K562 (cell line): ENCODE data around the gene PHOSPHO1. TPM values are rescaled to one million over a fixed set of nuclear protein-coding genes. Genes with fewer than 3 reads are reported as not detected.

Source experiments
- ATAC-seq: fragments of 200-7000 bp; cut with Tn5 transposase; 3 replicates; pipeline ENCODE4 v1.9.1; 2020; ENCODE audit warnings: moderate library complexity
- BruUV-seq: library from RNA; stranded (reverse); fragments of 400-500 nt; replicated peaks from 2 replicates; lab custom pipeline; 2021; lab: Mats Ljungman, UMichigan
- CTCF ChIA-PET: fragments of 300-600 bp; formaldehyde crosslinking; extraction: SDS; loops from one replicate; lab custom pipeline; 2021; ENCODE audit warnings: low intra/inter-chr PET ratio; lab: Yijun Ruan, JAX
- POLR2A ChIA-PET: fragments of 300-600, 350-650 bp; sonication (Branson Sonifier 250); formaldehyde crosslinking; extraction: SDS; loops from one replicate; lab custom pipeline; 2021; ENCODE audit warnings: antibody characterized with exemption, inconsistent platforms; lab: Yijun Ruan, JAX
- DNase-seq, 4 experiments: peaks; one replicate each; pipeline versions ENCODE4 v3.0.0 to v3.0.0-alpha.2; 2011 to 2018; ENCODE audit warnings: low spot score in 3 of 4, mixed read lengths in 3 of 4; ENCODE audit errors: extremely low read depth in 1 of 4
- FAIRE-seq: peaks from 2 replicates; lab custom pipeline; 2011; peaks lifted over from hg19 to GRCh38; lab: Jason Lieb, UNC
- H2AFZ ChIP-seq: 2 replicates; pipeline ENCODE4 v1.6.0; 2011; ENCODE audit warnings: low read depth, low read length, control low read depth, inconsistent platforms
- H3K27ac ChIP-seq: fragments of 200-600 bp; 3 replicates; pipeline ENCODE4 v1.8.0; 2011; ENCODE audit warnings: low read depth, mild to moderate bottlenecking, control low read depth, inconsistent platforms, low read length, moderate library complexity, mixed read lengths; ENCODE audit errors: extremely low read depth
- H3K27me3 ChIP-seq, 2 experiments: fragments of 300-600 bp in 1 of 2; 2 replicates in 1 of 2; 3 replicates in 1 of 2; pipeline versions ENCODE4 v1.6.0 to v1.8.0; 2011; ENCODE audit warnings: inconsistent platforms in 2 of 2, low read length in 2 of 2, mild to moderate bottlenecking in 1 of 2, mixed read lengths in 1 of 2, moderate library complexity in 1 of 2; ENCODE audit not compliant: control insufficient read depth in 2 of 2, insufficient read depth in 2 of 2
- H3K36me3 ChIP-seq: fragments of 300-600 bp; 3 replicates; pipeline ENCODE4 v1.8.0; 2011; ENCODE audit warnings: mild to moderate bottlenecking, low read length, inconsistent platforms; ENCODE audit not compliant: control insufficient read depth, insufficient read depth
- H3K4me1 ChIP-seq, 2 experiments: fragments of 200-600 bp in 1 of 2; replicated peaks in 1 of 2; 2 replicates in 1 of 2; 3 replicates in 1 of 2; pipeline versions ENCODE4 v1.5.1 to v1.8.0; 2011; ENCODE audit warnings: inconsistent platforms in 2 of 2, low read length in 2 of 2, mild to moderate bottlenecking in 1 of 2, mixed read lengths in 1 of 2, moderate library complexity in 1 of 2; ENCODE audit not compliant: control insufficient read depth in 2 of 2, insufficient read depth in 2 of 2
- H3K4me2 ChIP-seq: 2 replicates; pipeline ENCODE4 v1.6.1; 2011; ENCODE audit warnings: low read length, control low read depth, inconsistent platforms, mixed read lengths; ENCODE audit not compliant: insufficient read depth
- H3K4me3 ChIP-seq: fragments of 200-600 bp; sonication (generic), shearing (Covaris generic); 2 replicates; pipeline ENCODE4 v1.5.1; 2016; ENCODE audit warnings: control low read depth, inconsistent platforms
- H3K79me2 ChIP-seq: fragments of 200-600 bp; 3 replicates; pipeline ENCODE4 v1.8.0; 2011; ENCODE audit warnings: low read length, inconsistent platforms; ENCODE audit not compliant: control insufficient read depth, insufficient read depth
- H3K9ac ChIP-seq, 2 experiments: 2 replicates each; pipeline versions ENCODE4 v1.6.0 to v1.6.1; 2011; ENCODE audit warnings: low read depth in 2 of 2, low read length in 2 of 2, control low read depth in 1 of 2, inconsistent platforms in 1 of 2, mild to moderate bottlenecking in 1 of 2, mixed read lengths in 1 of 2; ENCODE audit not compliant: insufficient read depth in 1 of 2
- H3K9me1 ChIP-seq: one replicate; pipeline ENCODE4 v1.6.0; 2011; ENCODE audit warnings: inconsistent platforms, mild to moderate bottlenecking, low read length, moderate library complexity; ENCODE audit not compliant: control insufficient read depth, insufficient read depth
- H3K9me3 ChIP-seq: replicated peaks from 2 replicates; pipeline ENCODE4 v1.5.1; 2011; ENCODE audit warnings: low read depth, low read length, inconsistent platforms; ENCODE audit not compliant: control insufficient read depth, insufficient read depth
- H4K20me1 ChIP-seq: replicated peaks from 2 replicates; pipeline ENCODE4 v1.6.1; 2011; ENCODE audit warnings: low read length, inconsistent platforms, mixed read lengths; ENCODE audit not compliant: control insufficient read depth, insufficient read depth
- ELF4 ChIP-seq: fragments of 450-650 bp; formaldehyde crosslinking; IDR thresholded peaks from 2 replicates; pipeline ENCODE4 v1.4.0; 2022; ENCODE audit warnings: missing genetic modification characterization
- FOS ChIP-seq: IDR thresholded peaks from 3 replicates; pipeline ENCODE4 v1.6.1; 2011; ENCODE audit not compliant: insufficient read length; ENCODE audit errors: extremely low read depth
- HCFC1 ChIP-seq: IDR thresholded peaks from 2 replicates; pipeline ENCODE4 v1.6.1; 2012; ENCODE audit warnings: low read depth, low read length, improper control_type of control experiment
- HNRNPL ChIP-seq: fragments of 200-400 bp; formaldehyde crosslinking; IDR thresholded peaks from 2 replicates; pipeline ENCODE4 v1.6.1; 2017; ENCODE audit warnings: low read depth, mild to moderate bottlenecking, low read length
- MGA ChIP-seq: fragments of 450-650 bp; IDR thresholded peaks from 2 replicates; pipeline ENCODE4 v1.6.1; 2016; ENCODE audit warnings: mild to moderate bottlenecking, moderate library complexity
- MTA1 ChIP-seq: fragments of 450-650 bp; IDR thresholded peaks from 2 replicates; pipeline ENCODE4 v1.6.1; 2017; ENCODE audit warnings: borderline replicate concordance
- NCOR1 ChIP-seq: fragments of 450-650 bp; IDR thresholded peaks from 2 replicates; pipeline ENCODE4 v1.6.1; 2016; ENCODE audit warnings: mild to moderate bottlenecking, moderate library complexity
- PHF21A ChIP-seq: fragments of 450-650 bp; IDR thresholded peaks from 2 replicates; pipeline ENCODE4 v1.6.1; 2017; ENCODE audit warnings: low read depth, borderline replicate concordance
- TCFL5 ChIP-seq: fragments of 250-450 bp; sonication (Bioruptor Pico); conservative IDR thresholded peaks from 2 replicates; pipeline ENCODE4 v1.6.1; 2021; ENCODE audit warnings: mild to moderate bottlenecking, moderate library complexity, matching md5 sums
- WHSC1 ChIP-seq: IDR thresholded peaks from one replicate; pipeline ENCODE4 v1.6.1; 2012; ENCODE audit warnings: low read length, control low read depth, inconsistent platforms
- ZNF239 ChIP-seq: fragments of 250-450 bp; sonication (Bioruptor Pico); IDR thresholded peaks from 2 replicates; pipeline ENCODE4 v1.4.0; 2020; ENCODE audit warnings: mild to moderate bottlenecking
- ZNF24 ChIP-seq: fragments of 450-650 bp; IDR thresholded peaks from 2 replicates; pipeline ENCODE4 v1.6.1; 2016
- WGBS: fragments of 100-300 bp; shearing (Covaris generic); methylation state at CpG from one replicate; pipeline ENCODE4 v1.1.6; 2016; ENCODE audit warnings: low coverage, mixed read lengths; ENCODE audit not compliant: insufficient coverage; ENCODE audit errors: missing lambda C conversion rate; 5-methylcytosine and 5-hydroxymethylcytosine counted together
- in situ Hi-C: fragments of 300-500 bp; cut with MboI; formaldehyde crosslinking; loops from 4 replicates; pipeline ENCODE4 v1.15.0; 2018; ENCODE audit warnings: inconsistent platforms, mixed read lengths
- intact Hi-C: fragments of 100-400 bp; cut with micrococcal nuclease; formaldehyde crosslinking; loops from 2 replicates; pipeline ENCODE4 v1.14.2; 2022
- polyA plus RNA-seq, 8 experiments: library from polyadenylated mRNA; depleted of rRNA in 4 of 8; stranded (reverse) in 5 of 8; unstranded in 3 of 8; fragments of >200 nt; fragmentation: Nextera tagmentation in 2 of 8; fragmentation: Illumina TruSeq in 1 of 8; extraction: Ambion mirVana in 2 of 8; extraction: Trizol in 1 of 8; gene quantifications; 2 replicates each; pipeline versions ENCODE4 v1.2.1 to v1.2.3, GENCODE V29; 2011 to 2014; ENCODE audit warnings: inconsistent platforms in 1 of 8, missing spikeins in 1 of 8
- total RNA-seq, 7 experiments: library from RNA; depleted of rRNA in 6 of 7; stranded (reverse); fragments of >200 nt in 6 of 7; fragmentation: Illumina TruSeq in 2 of 7; extraction: Trizol in 2 of 7; gene quantifications; 2 replicates each; pipeline versions ENCODE4 v1.2.1 to v1.2.3, GENCODE V29; 2011 to 2021; ENCODE audit warnings: low replicate concordance in 1 of 7

PHOSPHO1 gene
- total and polyA plus RNA-seq, 9 of the 15 experiments (the other 6 are each of a cell fraction or from before 2014, with no cell fraction given), result 0.06 to 0.07 TPM; not detected in 7

- intact Hi-C loops, result no loop called here
- Histone ChIP-seq H3K4me2 (peak overlapping the region; percentile 65; the same call in 1 of the 2 replicates), H3K9me3 (no peaks in the 10 kb centered on the region), H4K20me1 (no peaks in the 10 kb centered on the region), H3K9me1 (no peaks in the 10 kb centered on the region), H3K4me1 (peaks cover 11 to 15% of the 10 kb centered on the region in 2 experiments; a peak in 4 of 5 replicates), H3K4me3 (no peak overlapping the region), H3K36me3 (no peaks in the 10 kb centered on the region), H3K9ac (no peak overlapping the region), H3K27me3 (no peaks in the 10 kb centered on the region), H3K27ac (no peak overlapping the region; the same call in 2 of the 3 replicates), H3K79me2 (no peaks in the 10 kb centered on the region), H2AFZ (peak overlapping the region; percentile 66; the same call in 1 of the 2 replicates)
- no TSS peak for BruUV-seq
- DNase-seq (peak in 3 of 4 experiments; percentile 50 to 68 (median 55)), ATAC-seq (no peak; the same call in 1 of the 3 replicates), FAIRE-seq (peak; percentile 70)
- CTCF ChIA-PET, result no interaction called here
- POLR2A ChIA-PET, result no interaction called here
- 16% methylated on average over 9 of the region's 9 CpGs for WGBS
- in situ Hi-C loops, result no loop called here
- no peak for TF ChIP-seq PHF21A
- no peak for TF ChIP-seq WHSC1
- 0 out of 2 replicates have a peak, but pooled peaks have one; percentile 26 for TF ChIP-seq MGA
- peak; percentile 57; the same call in 1 of the 2 replicates for TF ChIP-seq MTA1
- peak; percentile 61 for TF ChIP-seq NCOR1
- no peak for TF ChIP-seq FOS
- TF ChIP-seq ZNF239, result no peak
- 0 out of 2 replicates have a peak, but pooled peaks have one; percentile 41 for TF ChIP-seq ZNF24
- no peak for TF ChIP-seq TCFL5 (CRISPR knock-in tag)
- TF ChIP-seq HCFC1, result no peak
- TF ChIP-seq ELF4 (CRISPR knock-in tag), result peak; percentile 81; the same call in 1 of the 2 replicates
- no peak for TF ChIP-seq HNRNPL
Observed at GRCh38 chr17:49241692-49242397, 11.3 kb upstream of the PHOSPHO1 start.
